Mesothelial cell of epicardium (in vitro differentiated cells): ENCODE data around the gene MCUR1. TPM values are rescaled to one million over a fixed set of nuclear protein-coding genes. Genes with fewer than 3 reads are reported as not detected.
"Not testable (repeated sequence)": the region's sequence is repeated elsewhere in the genome, so short reads cannot be mapped to it uniquely, and the experiment has no call there.

Experiments used
- DNase-seq, 2 experiments: peaks; one replicate each; pipeline ENCODE4 v3.0.0; 2021; ENCODE audit warnings: low spot score in 2 of 2; ENCODE audit not compliant: unreplicated experiment in 2 of 2
- H3K27ac Mint-ChIP-seq: 2 replicates; pipeline ENCODE4 v1.8.0; 2021; ENCODE audit warnings: mixed read lengths
- H3K27me3 Mint-ChIP-seq: 2 replicates; pipeline ENCODE4 v1.8.0; 2021; ENCODE audit warnings: low read depth, mixed read lengths
- H3K36me3 Mint-ChIP-seq: 2 replicates; pipeline ENCODE4 v1.8.0; 2021; ENCODE audit warnings: mixed read lengths
- H3K4me1 Mint-ChIP-seq: 2 replicates; pipeline ENCODE4 v1.8.0; 2021; ENCODE audit warnings: mixed read lengths
- H3K4me3 Mint-ChIP-seq: 2 replicates; pipeline ENCODE4 v1.8.0; 2021; ENCODE audit warnings: mild to moderate bottlenecking, moderate library complexity, mixed read lengths
- H3K9me3 Mint-ChIP-seq: 2 replicates; pipeline ENCODE4 v1.8.0; 2021; ENCODE audit warnings: mixed read lengths
- CTCF ChIP-seq: fragments of 200-600 bp; sonication (generic); IDR thresholded peaks from one replicate; pipeline ENCODE4 v1.5.0; 2021; ENCODE audit warnings: antibody characterized with exemption; ENCODE audit not compliant: unreplicated experiment
- total RNA-seq: library from RNA; stranded (reverse); gene quantifications from 3 replicates; pipeline ENCODE4 v1.2.1, GENCODE V29; 2021

The MCUR1 gene
- 18.1 to 21.7 TPM (median 19.8 TPM) in 3 replicates for total RNA-seq

- H3K27ac Mint-ChIP-seq, result peak within 1 kb of the TSS; percentile 94
- no peaks in the 10 kb centered on the region for H3K27me3 Mint-ChIP-seq
- H3K4me3 Mint-ChIP-seq, result peak within 1 kb of the TSS; percentile 89
- H3K36me3 Mint-ChIP-seq, result peaks cover under 1% of the 10 kb centered on the region
- DNase-seq, result peak; percentile 65 to 81
- peaks cover 27% of the 10 kb centered on the region for H3K4me1 Mint-ChIP-seq
- H3K9me3 Mint-ChIP-seq, result peaks cover 4% of the 10 kb centered on the region
- TF ChIP-seq CTCF, result no peak
Observed at GRCh38 chr6:13814176-13814937, at the start of gene MCUR1. Gene MCUR1 (minus strand): TSS chr6:13814557. CDS start chr6:13814429, 128 bp downstream.

- no peaks in the 10 kb centered on the region for H3K9me3 Mint-ChIP-seq
- DNase-seq, result no peak
- no peak overlapping the region for H3K4me3 Mint-ChIP-seq
- no peak for TF ChIP-seq CTCF
- no peaks in the 10 kb centered on the region for H3K27me3 Mint-ChIP-seq
- peaks cover 12% of the 10 kb centered on the region for H3K4me1 Mint-ChIP-seq
- no peaks in the 10 kb centered on the region for H3K36me3 Mint-ChIP-seq
- H3K27ac Mint-ChIP-seq, result no peak overlapping the region
Observed at GRCh38 chr6:13863699-13864155, 49.4 kb upstream of the MCUR1 start.

- H3K36me3 Mint-ChIP-seq, H3K9me3 Mint-ChIP-seq, H3K27ac Mint-ChIP-seq, H3K27me3 Mint-ChIP-seq, DNase-seq, H3K4me3 Mint-ChIP-seq: not testable (repeated sequence)
- peaks cover 12% of the 10 kb centered on the region for H3K4me1 Mint-ChIP-seq
Observed at GRCh38 chr6:13860556-13861185, 46.3 kb upstream of the MCUR1 start.

GRCh38 chr6:13859871-13860555 is 45.7 kb upstream of the MCUR1 start:
- Mint-ChIP-seq H3K27me3 (no peaks in the 10 kb centered on the region), H3K4me1 (peaks cover 10% of the 10 kb centered on the region), H3K4me3 (no peak overlapping the region), H3K36me3 (no peaks in the 10 kb centered on the region), H3K27ac (no peak overlapping the region), H3K9me3 (peaks cover 5% of the 10 kb centered on the region)
- TF ChIP-seq CTCF, result no peak
- no peak for DNase-seq

- no peak overlapping the region for H3K27ac Mint-ChIP-seq
- H3K4me3 Mint-ChIP-seq, result no peak overlapping the region
- H3K9me3 Mint-ChIP-seq, result peaks cover 5% of the 10 kb centered on the region
- H3K4me1 Mint-ChIP-seq, result no peaks in the 10 kb centered on the region
- no peak for TF ChIP-seq CTCF
- DNase-seq, result no peak
- no peaks in the 10 kb centered on the region for H3K36me3 Mint-ChIP-seq
- no peaks in the 10 kb centered on the region for H3K27me3 Mint-ChIP-seq
Observed at GRCh38 chr6:13854716-13855250, 40.4 kb upstream of the MCUR1 start.
